Smooth muscle cell (in vitro differentiated cells): ENCODE data around the gene SEPTIN5. TPM values are rescaled to one million over a fixed set of nuclear protein-coding genes. Genes with fewer than 3 reads are reported as not detected.

Experiments
- DNase-seq: peaks from one replicate; lab custom pipeline; 2025; ENCODE audit not compliant: unreplicated experiment; lab: John Stamatoyannopoulos, UW
- H2AFZ ChIP-seq: fragments of 200-600 bp; sonication (generic); 2 replicates; pipeline ENCODE4 v1.6.0; 2016; ENCODE audit warnings: antibody characterized with exemption, low read depth, mild to moderate bottlenecking
- H3F3A ChIP-seq: fragments of 200-600 bp; sonication (generic); 2 replicates; pipeline ENCODE4 v1.6.0; 2017; ENCODE audit warnings: antibody characterized with exemption, low read depth
- H3K27ac ChIP-seq: fragments of 200-600 bp; sonication (generic); 2 replicates; pipeline ENCODE4 v1.5.1; 2016; ENCODE audit warnings: low read depth, mild to moderate bottlenecking
- H3K27me3 ChIP-seq: fragments of 200-600 bp; sonication (generic); 2 replicates; pipeline ENCODE4 v1.6.1; 2016; ENCODE audit warnings: low read depth, mild to moderate bottlenecking
- H3K36me3 ChIP-seq: fragments of 200-600 bp; sonication (generic); 2 replicates; pipeline ENCODE4 v1.5.1; 2016; ENCODE audit warnings: low read depth
- H3K4me1 ChIP-seq: fragments of 200-600 bp; sonication (generic); 2 replicates; pipeline ENCODE4 v1.5.1; 2016; ENCODE audit warnings: low read depth
- H3K4me2 ChIP-seq: fragments of 200-600 bp; sonication (generic); 2 replicates; pipeline ENCODE4 v1.6.0; 2016; ENCODE audit warnings: mild to moderate bottlenecking
- H3K4me3 ChIP-seq: fragments of 200-600 bp; sonication (generic); 2 replicates; pipeline ENCODE4 v1.5.1; 2016; ENCODE audit warnings: mild to moderate bottlenecking
- H3K79me2 ChIP-seq: fragments of 200-600 bp; sonication (generic); 2 replicates; pipeline ENCODE4 v1.6.0; 2016; ENCODE audit warnings: low read depth, mild to moderate bottlenecking
- H3K9ac ChIP-seq: fragments of 200-600 bp; sonication (generic); 2 replicates; pipeline ENCODE4 v1.6.0; 2016; ENCODE audit warnings: low read depth
- H3K9me3 ChIP-seq: fragments of 200-600 bp; sonication (generic); replicated peaks from 2 replicates; pipeline ENCODE4 v1.5.1; 2016; ENCODE audit warnings: low read depth
- H4K20me1 ChIP-seq: fragments of 200-600 bp; sonication (generic); 2 replicates; pipeline ENCODE4 v1.6.0; 2016; ENCODE audit warnings: low read depth
- WGBS: methylation state at CpG from one replicate; pipeline ENCODE4 v1.1.7; 2016; ENCODE audit warnings: low lambda C conversion rate; 5-methylcytosine and 5-hydroxymethylcytosine counted together
- polyA plus RNA-seq: library from polyadenylated mRNA; unstranded; fragments of >200 nt; fragmentation: Nextera tagmentation; extraction: Ambion mirVana; gene quantifications from 2 replicates; pipeline ENCODE4 v1.2.1, GENCODE V29; 2016
- total RNA-seq: library from RNA; depleted of rRNA; stranded (reverse); fragments of >200 nt; gene quantifications from 2 replicates; pipeline ENCODE4 v1.2.3, GENCODE V29; 2014
- TF ChIP-seq, protein P1 (sequence below): fragments of 200-600 bp; sonication (generic); IDR thresholded peaks from 2 replicates; pipeline ENCODE4 v1.5.1; 2017; ENCODE audit warnings: borderline replicate concordance, mild to moderate bottlenecking, antibody characterized with exemption; ENCODE audit not compliant: insufficient read depth, poor library complexity, severe bottlenecking

SEPTIN5 gene
- total and polyA plus RNA-seq, 2 experiments from 2014 or later = 26.6 to 64.1 TPM

DNA sequence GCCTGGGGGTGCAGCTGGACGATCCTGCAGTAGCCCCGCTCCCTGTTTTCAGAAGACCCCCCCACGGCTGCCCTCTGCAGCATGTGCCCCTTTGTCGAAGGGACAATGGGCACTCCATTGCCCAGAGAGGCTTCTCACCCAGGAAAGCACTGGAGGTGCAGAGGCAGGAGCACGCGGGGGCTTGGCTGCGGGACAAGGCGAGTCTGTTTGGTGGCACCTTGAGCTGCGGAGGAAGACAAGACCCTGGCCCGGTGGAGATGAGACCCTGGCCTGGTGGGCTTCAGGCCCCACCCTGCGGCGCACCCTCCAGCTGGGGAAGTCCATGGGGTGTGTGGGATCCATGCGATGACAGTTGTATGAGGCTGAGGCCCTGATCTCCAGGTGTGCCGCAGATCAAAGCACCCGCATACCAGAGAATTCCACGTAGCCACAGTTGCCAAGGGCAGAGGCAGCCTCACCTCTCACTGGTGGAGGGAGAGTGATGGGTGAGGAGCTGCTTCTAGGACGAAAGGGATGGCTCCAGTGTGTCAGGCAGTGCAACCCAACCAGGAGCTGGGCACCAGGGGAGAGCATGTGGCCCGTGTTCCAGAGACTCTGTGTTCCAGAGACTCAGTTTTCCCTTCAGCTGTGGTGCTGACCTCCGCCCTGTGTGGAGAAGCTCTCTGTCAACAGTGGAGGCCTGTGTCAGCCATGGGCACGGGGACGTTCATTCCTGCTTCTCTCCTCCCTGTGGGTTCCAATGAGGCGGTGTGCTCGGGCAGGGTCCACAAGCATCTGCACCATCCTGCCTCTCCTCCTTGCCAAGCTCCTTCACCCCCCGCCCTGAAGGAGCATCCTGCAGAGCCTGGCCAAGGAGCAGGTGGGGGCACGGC is 56.3 kb downstream of the SEPTIN5 start:
- Histone ChIP-seq H3F3A (no peaks in the 10 kb centered on the region), H3K4me2 (no peak overlapping the region)
- WGBS = 85% methylated on average over 25 of the region's 25 CpGs

DNA sequence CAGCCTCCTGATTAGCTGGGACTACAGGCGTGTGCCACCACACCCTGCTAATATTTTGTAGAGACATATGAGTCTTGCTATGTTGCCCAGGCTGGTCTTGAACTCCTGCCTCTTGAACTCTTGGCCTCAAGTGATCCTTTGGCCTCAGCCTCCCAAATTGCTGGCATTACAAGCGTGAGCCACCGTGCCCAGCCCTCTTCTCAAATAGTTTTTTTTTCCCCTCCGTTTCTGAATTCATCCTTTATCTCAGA is 58.0 kb downstream of the SEPTIN5 start:
- H3K4me3 ChIP-seq = no peak overlapping the region
- H3K79me2 ChIP-seq = no peaks in the 10 kb centered on the region
- H3K4me2 ChIP-seq = no peak overlapping the region
- H3K4me1 ChIP-seq = no peaks in the 10 kb centered on the region
- TF ChIP-seq, protein P1, sequence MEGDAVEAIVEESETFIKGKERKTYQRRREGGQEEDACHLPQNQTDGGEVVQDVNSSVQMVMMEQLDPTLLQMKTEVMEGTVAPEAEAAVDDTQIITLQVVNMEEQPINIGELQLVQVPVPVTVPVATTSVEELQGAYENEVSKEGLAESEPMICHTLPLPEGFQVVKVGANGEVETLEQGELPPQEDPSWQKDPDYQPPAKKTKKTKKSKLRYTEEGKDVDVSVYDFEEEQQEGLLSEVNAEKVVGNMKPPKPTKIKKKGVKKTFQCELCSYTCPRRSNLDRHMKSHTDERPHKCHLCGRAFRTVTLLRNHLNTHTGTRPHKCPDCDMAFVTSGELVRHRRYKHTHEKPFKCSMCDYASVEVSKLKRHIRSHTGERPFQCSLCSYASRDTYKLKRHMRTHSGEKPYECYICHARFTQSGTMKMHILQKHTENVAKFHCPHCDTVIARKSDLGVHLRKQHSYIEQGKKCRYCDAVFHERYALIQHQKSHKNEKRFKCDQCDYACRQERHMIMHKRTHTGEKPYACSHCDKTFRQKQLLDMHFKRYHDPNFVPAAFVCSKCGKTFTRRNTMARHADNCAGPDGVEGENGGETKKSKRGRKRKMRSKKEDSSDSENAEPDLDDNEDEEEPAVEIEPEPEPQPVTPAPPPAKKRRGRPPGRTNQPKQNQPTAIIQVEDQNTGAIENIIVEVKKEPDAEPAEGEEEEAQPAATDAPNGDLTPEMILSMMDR = no peak
- no peak for DNase-seq
- no peaks in the 10 kb centered on the region for H3K9me3 ChIP-seq
- H3K27me3 ChIP-seq = peaks cover 75% of the 10 kb centered on the region
- no peaks in the 10 kb centered on the region for H4K20me1 ChIP-seq
- no peaks in the 10 kb centered on the region for H3K36me3 ChIP-seq
- H3K27ac ChIP-seq = no peak overlapping the region
- H3K9ac ChIP-seq = no peak overlapping the region
- H2AFZ ChIP-seq = no peak overlapping the region
- 75% methylated on average over 4 of the region's 4 CpGs for WGBS
- no peaks in the 10 kb centered on the region for H3F3A ChIP-seq

More for the DNA sequence above, 56.3 kb downstream of the SEPTIN5 start:
- Histone ChIP-seq H3K27me3 (peaks cover 90% of the 10 kb centered on the region), H3K4me3 (no peak overlapping the region), H3K27ac (no peak overlapping the region), H3K9me3 (no peaks in the 10 kb centered on the region), H4K20me1 (no peaks in the 10 kb centered on the region), H3K36me3 (no peaks in the 10 kb centered on the region), H3K4me1 (no peaks in the 10 kb centered on the region), H2AFZ (no peak overlapping the region), H3K9ac (no peak overlapping the region), H3K79me2 (no peaks in the 10 kb centered on the region)
- DNase-seq = no peak
- TF ChIP-seq, protein P1 = no peak

Other genes starting within 250 kb of the SEPTIN5 start
- gene UFD1, start 235.3 kb upstream of the SEPTIN5 start, total RNA-seq = 48.1 and 64.1 TPM in 2 replicates
- gene UFD1, start 235.3 kb upstream of the SEPTIN5 start, polyA plus RNA-seq = 99.5 and 111 TPM in 2 replicates
- 9.7 and 13.7 TPM in 2 replicates for gene CDC45, start 234.6 kb upstream of the SEPTIN5 start, total RNA-seq
- 6.6 and 9.3 TPM in 2 replicates for gene CDC45, start 234.6 kb upstream of the SEPTIN5 start, polyA plus RNA-seq
- not detected in 2 replicates for gene CLDN5, start 190.1 kb upstream of the SEPTIN5 start, total RNA-seq
- gene CLDN5, start 190.1 kb upstream of the SEPTIN5 start, polyA plus RNA-seq = 0.11 TPM in 1 of 2 replicates, not detected in the other
- gene GP1BB, start 9.0 kb downstream of the SEPTIN5 start, total RNA-seq = 0.94 and 3.0 TPM in 2 replicates
- 6.7 and 9.7 TPM in 2 replicates for gene GP1BB, start 9.0 kb downstream of the SEPTIN5 start, polyA plus RNA-seq
- gene TBX1, start 46.3 kb downstream of the SEPTIN5 start, total RNA-seq = not detected in 2 replicates
- not detected in 2 replicates for gene TBX1, start 46.3 kb downstream of the SEPTIN5 start, polyA plus RNA-seq
- 2.3 and 4.1 TPM in 2 replicates for gene GNB1L, start 140.4 kb downstream of the SEPTIN5 start, total RNA-seq
- 7.4 and 7.9 TPM in 2 replicates for gene GNB1L, start 140.4 kb downstream of the SEPTIN5 start, polyA plus RNA-seq
- gene RTL10, start 140.4 kb downstream of the SEPTIN5 start, total RNA-seq = 3.8 and 7.3 TPM in 2 replicates
- gene RTL10, start 140.4 kb downstream of the SEPTIN5 start, polyA plus RNA-seq = 7.5 TPM in 2 replicates
- 4.1 and 9.9 TPM in 2 replicates for gene COMT, start 227.3 kb downstream of the SEPTIN5 start, total RNA-seq
- gene COMT, start 227.3 kb downstream of the SEPTIN5 start, polyA plus RNA-seq = 6.2 and 34.1 TPM in 2 replicates
- gene TXNRD2, start 227.3 kb downstream of the SEPTIN5 start, total RNA-seq = 0.36 TPM in 1 of 2 replicates, not detected in the other
- gene TXNRD2, start 227.3 kb downstream of the SEPTIN5 start, polyA plus RNA-seq = 0.99 and 3.2 TPM in 2 replicates